ENCODE measurements around the gene TNC. TPM values are rescaled to one million over a fixed set of nuclear protein-coding genes. Genes with fewer than 3 reads are reported as not detected.

Gene TNC
- total RNA-seq, 1 experiment from 2014 or later, result 5.7 TPM

- Histone ChIP-seq H3K4me3 (ENCODE audit: low read depth in 2 of 2, low read length in 2 of 2) (no peak overlapping the region), H3K27ac (ENCODE audit: low read length) (no peak overlapping the region), H3K36me3 (ENCODE audit: control insufficient read depth, insufficient read depth, low read length) (no peaks in the 10 kb centered on the region), H3K27me3 (ENCODE audit: control insufficient read depth, insufficient read depth, low read length) (no peaks in the 10 kb centered on the region), H3K9me3 (ENCODE audit: control insufficient read depth, insufficient read depth, low read depth, low read length) (no peaks in the 10 kb centered on the region), H3K4me1 (ENCODE audit: control insufficient read depth, insufficient read depth, low read length) (no peaks in the 10 kb centered on the region)
- intact Hi-C loops (cut with micrococcal nuclease; ENCODE audit: unreplicated experiment), result no loop called here
- no peak for DNase-seq (ENCODE audit: low read depth, low spot score)
- in situ Hi-C loops (cut with HindIII; ENCODE audit: low pct_unique_long_range_greater_than_20kb, low sequenced_read_pairs), result no loop called here
- no TSS peak for BruUV-seq (replicated peaks)
- ChIA-PET CTCF (no interaction called here), POLR2A (no interaction called here)
- TF ChIP-seq, protein P1, sequence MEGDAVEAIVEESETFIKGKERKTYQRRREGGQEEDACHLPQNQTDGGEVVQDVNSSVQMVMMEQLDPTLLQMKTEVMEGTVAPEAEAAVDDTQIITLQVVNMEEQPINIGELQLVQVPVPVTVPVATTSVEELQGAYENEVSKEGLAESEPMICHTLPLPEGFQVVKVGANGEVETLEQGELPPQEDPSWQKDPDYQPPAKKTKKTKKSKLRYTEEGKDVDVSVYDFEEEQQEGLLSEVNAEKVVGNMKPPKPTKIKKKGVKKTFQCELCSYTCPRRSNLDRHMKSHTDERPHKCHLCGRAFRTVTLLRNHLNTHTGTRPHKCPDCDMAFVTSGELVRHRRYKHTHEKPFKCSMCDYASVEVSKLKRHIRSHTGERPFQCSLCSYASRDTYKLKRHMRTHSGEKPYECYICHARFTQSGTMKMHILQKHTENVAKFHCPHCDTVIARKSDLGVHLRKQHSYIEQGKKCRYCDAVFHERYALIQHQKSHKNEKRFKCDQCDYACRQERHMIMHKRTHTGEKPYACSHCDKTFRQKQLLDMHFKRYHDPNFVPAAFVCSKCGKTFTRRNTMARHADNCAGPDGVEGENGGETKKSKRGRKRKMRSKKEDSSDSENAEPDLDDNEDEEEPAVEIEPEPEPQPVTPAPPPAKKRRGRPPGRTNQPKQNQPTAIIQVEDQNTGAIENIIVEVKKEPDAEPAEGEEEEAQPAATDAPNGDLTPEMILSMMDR (IDR thresholded peaks at IDR 0.05), result no peak
- no peak for TF ChIP-seq REST (IDR thresholded peaks at IDR 0.05; ENCODE audit: insufficient read depth in 1 of 2, low read depth in 2 of 2, low read length in 1 of 2)
- no peak for TF ChIP-seq POLR2AphosphoS5 (IDR thresholded peaks at IDR 0.05; ENCODE audit: low read depth, low read length)
- no peak for TF ChIP-seq TCF7L2 (IDR thresholded peaks at IDR 0.05; ENCODE audit: low read depth, low read length)
- TF ChIP-seq SIN3A (IDR thresholded peaks at IDR 0.05; ENCODE audit: borderline replicate concordance, insufficient read depth, low read depth, low read length), result no peak
- ATAC-seq, result no peak
Observed at GRCh38 chr9:115085773-115086377, 32.1 kb downstream of the TNC start.

DNA sequence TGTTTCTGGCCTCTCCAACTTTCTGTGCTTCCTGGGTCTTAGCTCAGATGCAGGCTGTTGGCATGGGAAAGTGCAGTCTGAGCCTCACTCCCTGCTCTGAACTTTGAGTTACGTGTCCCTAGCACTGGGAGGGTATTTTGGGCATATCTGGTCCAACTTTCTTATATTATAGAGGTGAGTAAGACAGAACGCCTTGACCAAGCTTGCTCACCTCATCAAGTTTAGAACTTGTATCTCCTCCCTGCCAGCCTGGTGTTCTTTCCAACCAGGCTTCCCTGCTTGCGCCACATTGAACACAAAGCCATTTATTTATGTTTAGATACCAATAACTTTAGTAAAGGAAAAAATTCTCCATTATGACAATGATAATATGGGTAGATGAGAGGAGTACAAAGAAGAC lies 33.2 kb downstream of the TNC start:
- H3K36me3 ChIP-seq (ENCODE audit: control insufficient read depth, insufficient read depth, low read length), result no peaks in the 10 kb centered on the region
- DNase-seq (ENCODE audit: low read depth, low spot score) (no peak), ATAC-seq (no peak)
- intact Hi-C loops (cut with micrococcal nuclease; ENCODE audit: unreplicated experiment) (no loop called here), in situ Hi-C loops (cut with HindIII; ENCODE audit: low pct_unique_long_range_greater_than_20kb, low sequenced_read_pairs) (no loop called here)
- TF ChIP-seq REST (IDR thresholded peaks at IDR 0.05; ENCODE audit: insufficient read depth in 1 of 2, low read depth in 2 of 2, low read length in 1 of 2), result no peak
- no peak for TF ChIP-seq SIN3A (IDR thresholded peaks at IDR 0.05; ENCODE audit: borderline replicate concordance, insufficient read depth, low read depth, low read length)
- TF ChIP-seq TCF7L2 (IDR thresholded peaks at IDR 0.05; ENCODE audit: low read depth, low read length), result no peak
- TF ChIP-seq, protein P1 (IDR thresholded peaks at IDR 0.05), result no peak
- no peak for TF ChIP-seq POLR2AphosphoS5 (IDR thresholded peaks at IDR 0.05; ENCODE audit: low read depth, low read length)
- H3K27ac ChIP-seq (ENCODE audit: low read length), result no peak overlapping the region
- no TSS peak for BruUV-seq (replicated peaks)
- no peaks in the 10 kb centered on the region for H3K4me1 ChIP-seq (ENCODE audit: control insufficient read depth, insufficient read depth, low read length)
- POLR2A ChIA-PET, result no interaction called here
- no peaks in the 10 kb centered on the region for H3K9me3 ChIP-seq (ENCODE audit: control insufficient read depth, insufficient read depth, low read depth, low read length)
- CTCF ChIA-PET, result no interaction called here
- H3K27me3 ChIP-seq (ENCODE audit: control insufficient read depth, insufficient read depth, low read length), result no peaks in the 10 kb centered on the region
- H3K4me3 ChIP-seq (ENCODE audit: low read depth in 2 of 2, low read length in 2 of 2), result no peak overlapping the region
